GM23338 (cell line): ENCODE measurements around the gene SSNA1. TPM values are rescaled to one million over a fixed set of nuclear protein-coding genes. Genes with fewer than 3 reads are reported as not detected.

Source experiments
- ETS1 ChIP-seq: IDR thresholded peaks from 2 replicates; pipeline ENCODE4 v1.6.1; 2016; ENCODE audit warnings: antibody characterized with exemption
- REST ChIP-seq: IDR thresholded peaks from one replicate; pipeline ENCODE4 v1.6.1; 2018; ENCODE audit warnings: antibody characterized with exemption; ENCODE audit not compliant: unreplicated experiment
- ZNF331 ChIP-seq: fragments of 250-450 bp; sonication (Bioruptor Pico); IDR thresholded peaks from 2 replicates; pipeline ENCODE4 v1.5.0; 2020; ENCODE audit warnings: low read depth, mild to moderate bottlenecking, moderate library complexity
- polyA plus RNA-seq: library from polyadenylated mRNA; unstranded; fragments of >200 nt; fragmentation: Nextera tagmentation; extraction: Ambion mirVana; gene quantifications from 2 replicates; pipeline ENCODE4 v1.2.1, GENCODE V29; 2016
- total RNA-seq: library from RNA; depleted of rRNA; stranded (reverse); fragments of >200 nt; shearing (Covaris generic); gene quantifications from 2 replicates; pipeline ENCODE4 v1.2.3, GENCODE V29; 2014
- TF ChIP-seq, protein P1 (sequence below): fragments of 250-450 bp; sonication (Bioruptor Pico); IDR thresholded peaks from 2 replicates; pipeline ENCODE4 v1.5.0; 2020; ENCODE audit warnings: mild to moderate bottlenecking, moderate library complexity

SSNA1 gene
- total and polyA plus RNA-seq, 2 experiments from 2014 or later, result 132 to 154 TPM

DNA sequence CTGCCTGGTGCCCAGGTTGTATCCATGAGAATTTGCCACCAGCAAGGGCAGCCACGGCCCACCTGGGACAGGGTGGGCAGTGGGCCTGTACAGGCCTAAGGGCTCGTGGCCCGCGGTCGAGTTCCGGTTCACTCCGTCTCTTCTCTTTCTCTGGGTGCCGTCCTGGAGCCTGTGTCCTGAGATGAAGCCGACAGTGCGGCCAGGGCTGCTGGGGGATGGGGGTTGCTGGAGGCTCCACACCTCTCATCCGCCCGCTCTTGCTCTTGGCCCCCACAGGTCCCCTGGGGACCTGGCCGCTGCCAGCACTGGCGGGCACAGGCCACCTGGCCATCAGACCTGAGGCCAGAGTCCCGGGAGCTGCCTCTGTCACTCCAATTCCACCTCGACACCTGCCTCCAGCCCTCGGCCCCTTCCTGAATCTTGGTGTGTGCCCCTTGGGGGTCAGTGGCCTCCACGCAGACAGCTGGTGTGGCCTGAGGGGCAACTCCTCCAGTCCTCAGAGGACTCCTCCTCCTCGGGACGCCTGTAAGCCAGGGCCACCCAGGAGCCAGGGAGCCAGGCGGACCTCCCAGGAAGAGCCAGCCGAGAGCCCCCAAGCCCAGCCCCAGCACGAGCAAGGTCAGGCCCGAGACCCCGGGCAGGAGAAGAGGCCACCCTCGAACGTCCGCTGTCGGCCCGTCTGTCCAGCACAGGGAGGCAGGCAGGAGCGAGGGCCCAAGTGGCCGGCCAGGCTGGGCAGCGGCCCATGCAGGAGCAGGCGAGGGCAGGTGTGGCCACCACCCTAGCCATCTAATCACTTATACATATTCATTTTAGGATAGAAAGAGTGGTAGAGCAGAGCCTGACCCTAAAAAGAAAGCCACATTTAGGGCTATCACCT is 23.9 kb upstream of the SSNA1 start (continued):
- TF ChIP-seq, protein P1, sequence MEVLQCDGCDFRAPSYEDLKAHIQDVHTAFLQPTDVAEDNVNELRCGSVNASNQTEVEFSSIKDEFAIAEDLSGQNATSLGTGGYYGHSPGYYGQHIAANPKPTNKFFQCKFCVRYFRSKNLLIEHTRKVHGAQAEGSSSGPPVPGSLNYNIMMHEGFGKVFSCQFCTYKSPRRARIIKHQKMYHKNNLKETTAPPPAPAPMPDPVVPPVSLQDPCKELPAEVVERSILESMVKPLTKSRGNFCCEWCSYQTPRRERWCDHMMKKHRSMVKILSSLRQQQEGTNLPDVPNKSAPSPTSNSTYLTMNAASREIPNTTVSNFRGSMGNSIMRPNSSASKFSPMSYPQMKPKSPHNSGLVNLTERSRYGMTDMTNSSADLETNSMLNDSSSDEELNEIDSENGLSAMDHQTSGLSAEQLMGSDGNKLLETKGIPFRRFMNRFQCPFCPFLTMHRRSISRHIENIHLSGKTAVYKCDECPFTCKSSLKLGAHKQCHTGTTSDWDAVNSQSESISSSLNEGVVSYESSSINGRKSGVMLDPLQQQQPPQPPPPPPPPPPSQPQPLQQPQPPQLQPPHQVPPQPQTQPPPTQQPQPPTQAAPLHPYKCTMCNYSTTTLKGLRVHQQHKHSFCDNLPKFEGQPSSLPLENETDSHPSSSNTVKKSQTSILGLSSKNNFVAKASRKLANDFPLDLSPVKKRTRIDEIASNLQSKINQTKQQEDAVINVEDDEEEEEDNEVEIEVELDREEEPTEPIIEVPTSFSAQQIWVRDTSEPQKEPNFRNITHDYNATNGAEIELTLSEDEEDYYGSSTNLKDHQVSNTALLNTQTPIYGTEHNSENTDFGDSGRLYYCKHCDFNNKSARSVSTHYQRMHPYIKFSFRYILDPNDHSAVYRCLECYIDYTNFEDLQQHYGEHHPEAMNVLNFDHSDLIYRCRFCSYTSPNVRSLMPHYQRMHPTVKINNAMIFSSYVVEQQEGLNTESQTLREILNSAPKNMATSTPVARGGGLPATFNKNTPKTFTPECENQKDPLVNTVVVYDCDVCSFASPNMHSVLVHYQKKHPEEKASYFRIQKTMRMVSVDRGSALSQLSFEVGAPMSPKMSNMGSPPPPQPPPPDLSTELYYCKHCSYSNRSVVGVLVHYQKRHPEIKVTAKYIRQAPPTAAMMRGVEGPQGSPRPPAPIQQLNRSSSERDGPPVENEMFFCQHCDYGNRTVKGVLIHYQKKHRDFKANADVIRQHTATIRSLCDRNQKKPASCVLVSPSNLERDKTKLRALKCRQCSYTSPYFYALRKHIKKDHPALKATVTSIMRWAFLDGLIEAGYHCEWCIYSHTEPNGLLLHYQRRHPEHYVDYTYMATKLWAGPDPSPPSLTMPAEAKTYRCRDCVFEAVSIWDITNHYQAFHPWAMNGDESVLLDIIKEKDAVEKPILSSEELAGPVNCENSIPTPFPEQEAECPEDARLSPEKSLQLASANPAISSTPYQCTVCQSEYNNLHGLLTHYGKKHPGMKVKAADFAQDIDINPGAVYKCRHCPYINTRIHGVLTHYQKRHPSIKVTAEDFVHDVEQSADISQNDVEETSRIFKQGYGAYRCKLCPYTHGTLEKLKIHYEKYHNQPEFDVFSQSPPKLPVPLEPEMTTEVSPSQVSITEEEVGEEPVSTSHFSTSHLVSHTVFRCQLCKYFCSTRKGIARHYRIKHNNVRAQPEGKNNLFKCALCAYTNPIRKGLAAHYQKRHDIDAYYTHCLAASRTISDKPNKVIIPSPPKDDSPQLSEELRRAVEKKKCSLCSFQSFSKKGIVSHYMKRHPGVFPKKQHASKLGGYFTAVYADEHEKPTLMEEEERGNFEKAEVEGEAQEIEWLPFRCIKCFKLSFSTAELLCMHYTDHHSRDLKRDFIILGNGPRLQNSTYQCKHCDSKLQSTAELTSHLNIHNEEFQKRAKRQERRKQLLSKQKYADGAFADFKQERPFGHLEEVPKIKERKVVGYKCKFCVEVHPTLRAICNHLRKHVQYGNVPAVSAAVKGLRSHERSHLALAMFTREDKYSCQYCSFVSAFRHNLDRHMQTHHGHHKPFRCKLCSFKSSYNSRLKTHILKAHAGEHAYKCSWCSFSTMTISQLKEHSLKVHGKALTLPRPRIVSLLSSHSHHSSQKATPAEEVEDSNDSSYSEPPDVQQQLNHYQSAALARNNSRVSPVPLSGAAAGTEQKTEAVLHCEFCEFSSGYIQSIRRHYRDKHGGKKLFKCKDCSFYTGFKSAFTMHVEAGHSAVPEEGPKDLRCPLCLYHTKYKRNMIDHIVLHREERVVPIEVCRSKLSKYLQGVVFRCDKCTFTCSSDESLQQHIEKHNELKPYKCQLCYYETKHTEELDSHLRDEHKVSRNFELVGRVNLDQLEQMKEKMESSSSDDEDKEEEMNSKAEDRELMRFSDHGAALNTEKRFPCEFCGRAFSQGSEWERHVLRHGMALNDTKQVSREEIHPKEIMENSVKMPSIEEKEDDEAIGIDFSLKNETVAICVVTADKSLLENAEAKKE (CRISPR knock-in tag), result no peak
- TF ChIP-seq ETS1 (no peak), ZNF331 (no peak), REST (no peak)
